Activated naive CD8-positive, alpha-beta T cell treated with anti-CD3 and anti-CD28 coated beads for 36 hours (primary cell): ENCODE results near the gene PTGS2. TPM values are rescaled to one million over a fixed set of nuclear protein-coding genes. Genes with fewer than 3 reads are reported as not detected.
"Not testable (repeated sequence)": the region's sequence is repeated elsewhere in the genome, so short reads cannot be mapped to it uniquely, and the experiment has no call there.

Source experiments
- DNase-seq: peaks from one replicate; pipeline ENCODE4 v3.0.0; 2021
- H3K27ac Mint-ChIP-seq: one replicate; pipeline ENCODE4 v1.8.0; 2022; ENCODE audit warnings: mild to moderate bottlenecking, moderate library complexity, mixed read lengths
- H3K27me3 Mint-ChIP-seq: one replicate; pipeline ENCODE4 v1.8.0; 2022; ENCODE audit warnings: mild to moderate bottlenecking, mixed read lengths
- H3K36me3 Mint-ChIP-seq: one replicate; pipeline ENCODE4 v1.8.0; 2021; ENCODE audit warnings: mild to moderate bottlenecking, mixed read lengths
- H3K4me1 Mint-ChIP-seq: one replicate; pipeline ENCODE4 v1.8.0; 2021; ENCODE audit warnings: mixed read lengths
- H3K4me3 Mint-ChIP-seq: one replicate; pipeline ENCODE4 v1.8.0; 2022; ENCODE audit warnings: mild to moderate bottlenecking, moderate library complexity, mixed read lengths
- H3K9me3 Mint-ChIP-seq: one replicate; pipeline ENCODE4 v1.8.0; 2022; ENCODE audit warnings: mixed read lengths
- total RNA-seq, 2 experiments: library from RNA; stranded (reverse); gene quantifications; one replicate each; pipeline ENCODE4 v1.2.3, GENCODE V29; 2021

Gene PTGS2
- total RNA-seq, 2 experiments from 2014 or later: 0.18 to 0.21 TPM

DNA sequence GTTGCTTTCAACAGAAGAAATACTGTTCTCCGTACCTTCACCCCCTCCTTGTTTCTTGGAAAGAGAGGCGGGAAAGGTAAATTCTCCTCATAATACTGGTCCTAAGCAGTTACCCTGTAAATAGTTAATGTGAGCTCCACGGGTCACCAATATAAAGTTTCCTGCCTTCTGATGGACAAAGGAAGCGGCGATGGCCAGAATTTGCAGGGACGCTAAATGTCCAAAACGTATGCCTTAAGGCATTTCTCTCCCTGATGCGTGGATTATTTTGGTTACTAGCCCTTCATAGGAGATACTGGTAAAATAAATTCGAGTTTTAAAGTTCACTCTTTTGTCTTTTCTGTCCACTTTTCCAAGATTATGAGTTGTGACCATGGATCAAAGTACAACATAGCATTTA, 898 bp upstream of the PTGS2 start:
- Mint-ChIP-seq H3K27ac (no peak overlapping the region), H3K9me3 (no peaks in the 10 kb centered on the region), H3K27me3 (peaks cover 69% of the 10 kb centered on the region), H3K4me3 (peak overlapping the region; percentile 81), H3K36me3 (no peaks in the 10 kb centered on the region), H3K4me1 (peaks cover 17% of the 10 kb centered on the region)
- DNase-seq: no peak

DNA sequence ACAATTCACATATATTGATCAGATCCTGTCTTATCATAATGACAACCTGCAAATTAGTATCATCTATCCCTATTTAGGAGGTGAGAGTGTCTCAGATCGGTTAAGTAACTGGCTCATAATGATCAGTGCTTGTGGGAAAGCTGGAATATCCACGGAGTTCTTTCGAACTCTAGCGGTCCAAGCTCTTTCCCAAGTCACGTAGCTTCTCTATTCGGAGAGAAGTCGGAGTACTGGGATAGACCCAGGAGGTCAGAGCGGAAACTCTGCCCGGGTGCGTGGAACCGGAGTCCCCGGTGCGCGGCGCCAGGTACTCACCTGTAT, 339 bp downstream of the PTGS2 start:
- DNase-seq: no peak
- H3K9me3 Mint-ChIP-seq: no peaks in the 10 kb centered on the region
- H3K27ac Mint-ChIP-seq: no peak overlapping the region
- H3K4me3 Mint-ChIP-seq: peak overlapping the region; percentile 81
- peaks cover 65% of the 10 kb centered on the region for H3K27me3 Mint-ChIP-seq
- peaks cover 17% of the 10 kb centered on the region for H3K4me1 Mint-ChIP-seq
- no peaks in the 10 kb centered on the region for H3K36me3 Mint-ChIP-seq

DNA sequence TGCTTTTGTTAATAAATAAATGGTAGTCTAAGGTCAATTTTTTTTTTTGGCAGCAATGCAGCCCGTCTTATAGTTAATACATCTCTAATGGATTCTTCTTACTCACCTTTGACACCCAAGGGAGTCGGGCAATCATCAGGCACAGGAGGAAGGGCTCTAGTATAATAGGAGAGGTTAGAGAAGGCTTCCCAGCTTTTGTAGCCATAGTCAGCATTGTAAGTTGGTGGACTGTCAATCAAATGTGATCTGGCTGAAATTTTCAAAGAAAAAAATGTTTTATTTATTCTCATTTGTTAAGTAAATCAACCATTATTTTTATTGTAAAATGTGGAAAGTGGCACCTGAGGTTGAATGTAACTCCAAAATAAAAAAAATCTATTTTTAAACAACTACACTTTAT, 2.1 kb downstream of the PTGS2 start:
- H3K4me1 Mint-ChIP-seq: peaks cover 13% of the 10 kb centered on the region
- H3K9me3 Mint-ChIP-seq: no peaks in the 10 kb centered on the region
- H3K36me3 Mint-ChIP-seq: no peaks in the 10 kb centered on the region
- DNase-seq: no peak
- no peak overlapping the region for H3K27ac Mint-ChIP-seq
- H3K27me3 Mint-ChIP-seq: peaks cover 53% of the 10 kb centered on the region
- H3K4me3 Mint-ChIP-seq: no peak overlapping the region

DNA sequence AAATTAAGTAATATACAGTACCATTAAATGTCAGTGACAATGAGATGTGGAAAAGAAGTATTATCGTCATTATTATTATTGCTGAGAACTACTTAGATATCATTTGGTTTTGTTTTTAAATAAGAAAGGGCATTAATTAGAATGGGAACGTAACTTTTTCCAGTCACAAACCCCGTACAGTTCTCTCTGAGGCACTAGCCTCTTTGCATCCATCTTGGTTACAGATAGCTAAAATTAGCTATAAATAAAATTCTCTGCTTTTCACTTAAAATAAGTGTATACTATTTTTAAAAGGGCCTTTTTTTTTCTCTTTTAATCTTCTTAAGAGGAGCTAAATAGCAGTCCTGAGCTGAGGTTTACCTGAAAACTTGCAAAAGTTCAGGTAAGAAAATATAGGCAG, 7.6 kb downstream of the PTGS2 start:
- H3K36me3 Mint-ChIP-seq: no peaks in the 10 kb centered on the region
- H3K27ac Mint-ChIP-seq: no peak overlapping the region
- H3K27me3 Mint-ChIP-seq: peaks cover 13% of the 10 kb centered on the region
- no peak overlapping the region for H3K4me3 Mint-ChIP-seq
- no peaks in the 10 kb centered on the region for H3K4me1 Mint-ChIP-seq
- H3K9me3 Mint-ChIP-seq: no peaks in the 10 kb centered on the region
- DNase-seq: no peak

DNA sequence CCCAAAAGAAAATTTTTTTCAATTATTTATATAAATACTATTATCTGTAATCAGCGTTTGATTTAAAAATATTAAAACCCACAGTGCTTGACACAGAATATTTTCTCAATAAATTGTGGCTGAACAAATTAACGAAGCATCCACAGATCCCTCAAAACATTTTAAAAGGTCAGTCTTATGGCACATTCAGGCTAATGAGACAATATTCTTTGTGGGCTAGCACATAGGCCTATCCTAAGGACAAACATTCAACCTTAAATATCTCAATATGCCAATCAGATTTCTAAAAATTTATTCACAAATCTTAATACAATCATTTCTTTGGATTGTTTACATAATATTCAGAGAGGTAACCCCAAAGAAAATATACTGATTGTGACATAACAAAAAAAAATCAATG, 8.1 kb downstream of the PTGS2 start:
- no peak overlapping the region for H3K27ac Mint-ChIP-seq
- H3K4me3 Mint-ChIP-seq: no peak overlapping the region
- H3K9me3 Mint-ChIP-seq: no peaks in the 10 kb centered on the region
- DNase-seq: no peak
- no peaks in the 10 kb centered on the region for H3K36me3 Mint-ChIP-seq
- no peaks in the 10 kb centered on the region for H3K4me1 Mint-ChIP-seq
- H3K27me3 Mint-ChIP-seq: peaks cover 10% of the 10 kb centered on the region

DNA sequence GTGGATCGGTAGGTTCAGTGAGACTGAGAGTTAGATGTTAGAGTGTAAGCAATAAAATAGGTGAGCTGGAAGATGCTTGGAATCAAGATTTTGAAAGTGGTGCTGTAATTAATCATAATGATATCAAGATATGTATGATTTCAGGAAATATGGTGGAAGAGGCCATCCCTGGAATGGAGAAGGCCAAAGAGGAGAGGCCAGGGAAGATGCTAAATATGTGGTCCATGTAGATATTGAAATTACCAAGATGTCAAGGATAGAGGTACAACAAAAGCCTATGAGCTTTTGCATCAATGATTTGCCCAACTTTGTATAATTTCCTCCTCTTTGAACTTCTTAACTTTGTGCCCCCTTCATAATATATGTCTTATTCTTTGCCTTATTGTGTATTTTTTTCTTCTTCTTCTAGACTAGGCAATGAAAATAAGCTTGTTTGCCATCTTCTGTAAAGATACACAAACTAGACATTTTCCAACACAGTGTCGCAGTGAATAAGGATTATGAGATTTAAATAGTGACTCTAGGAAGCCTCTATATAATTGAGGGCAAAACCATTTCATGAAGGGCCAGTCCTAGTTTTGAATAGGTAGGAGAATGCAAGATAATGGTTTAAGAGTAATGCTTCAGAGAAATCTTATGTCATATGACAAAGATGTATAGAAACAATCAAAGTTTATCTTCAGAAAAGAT, 8.9 kb downstream of the PTGS2 start:
- Mint-ChIP-seq H3K27ac (no peak overlapping the region), H3K36me3 (no peaks in the 10 kb centered on the region), H3K9me3 (no peaks in the 10 kb centered on the region), H3K4me1 (no peaks in the 10 kb centered on the region), H3K27me3 (peaks cover 15% of the 10 kb centered on the region), H3K4me3 (no peak overlapping the region)
- no peak for DNase-seq

DNA sequence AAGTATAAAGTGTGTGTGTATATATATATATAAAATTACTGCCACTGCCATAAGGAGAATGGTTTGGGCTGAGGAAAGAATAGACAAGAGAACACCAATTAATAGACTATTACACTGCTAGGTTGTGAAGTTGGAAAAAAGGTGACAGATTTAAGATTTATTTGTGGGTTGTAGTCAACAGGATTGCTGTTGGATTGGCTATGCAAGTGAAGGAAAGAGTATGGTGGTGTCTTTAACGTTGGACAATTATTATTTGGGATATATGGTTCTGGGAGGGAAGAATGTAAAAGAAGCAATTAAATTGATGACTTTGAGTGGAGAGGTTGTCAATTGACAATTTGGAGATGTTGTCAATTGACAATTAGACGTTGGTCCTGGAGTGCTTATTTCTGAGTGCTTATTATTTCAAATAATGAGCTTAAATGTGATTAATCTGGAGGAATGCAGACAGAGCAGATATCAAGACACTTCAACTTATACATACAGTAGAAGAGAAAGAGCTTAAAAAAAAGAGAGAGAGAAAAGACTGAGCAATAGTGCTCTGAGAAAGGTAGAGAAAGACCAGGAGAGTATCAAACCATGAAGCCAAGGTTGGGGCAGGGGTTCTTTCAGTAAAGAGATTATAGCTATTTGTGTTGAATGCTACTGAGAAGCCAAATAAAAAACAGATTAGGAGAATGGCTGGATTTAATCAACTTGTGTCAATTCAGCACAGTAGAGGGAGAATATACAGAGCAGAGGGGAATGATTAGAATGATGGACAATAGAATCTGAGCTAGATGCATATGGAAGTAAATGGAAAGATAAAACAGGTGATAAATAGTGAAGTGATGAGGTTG, 9.7 kb downstream of the PTGS2 start:
- H3K4me3 Mint-ChIP-seq: no peak overlapping the region

DNA sequence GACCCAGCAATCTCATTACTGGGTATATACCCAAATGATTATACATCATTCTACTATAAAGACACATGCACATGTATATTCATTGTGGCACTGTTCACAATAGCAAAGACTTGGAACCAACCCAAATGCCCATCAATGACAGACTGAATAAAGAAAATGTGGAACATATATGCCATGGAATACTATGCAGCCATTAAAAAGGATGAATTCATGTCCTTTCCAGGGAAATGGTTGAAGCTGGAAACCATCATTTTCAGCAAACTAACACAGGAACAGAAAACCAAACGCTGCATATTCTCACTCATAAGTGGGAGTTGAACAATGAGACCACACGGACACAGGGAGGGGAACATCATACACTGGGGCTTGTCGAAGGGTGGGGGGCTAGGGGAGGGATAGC, 10.4 kb downstream of the PTGS2 start:
- not testable (repeated sequence) for H3K36me3 Mint-ChIP-seq, H3K4me1 Mint-ChIP-seq, DNase-seq, H3K9me3 Mint-ChIP-seq, H3K27ac Mint-ChIP-seq, H3K4me3 Mint-ChIP-seq
- H3K27me3 Mint-ChIP-seq: peaks cover 15% of the 10 kb centered on the region

More for the DNA sequence above, 9.7 kb downstream of the PTGS2 start:
- H3K27ac Mint-ChIP-seq: no peak overlapping the region
- H3K9me3 Mint-ChIP-seq: no peaks in the 10 kb centered on the region
- no peak for DNase-seq
- H3K27me3 Mint-ChIP-seq: peaks cover 15% of the 10 kb centered on the region
- H3K4me1 Mint-ChIP-seq: no peaks in the 10 kb centered on the region
- no peaks in the 10 kb centered on the region for H3K36me3 Mint-ChIP-seq

DNA sequence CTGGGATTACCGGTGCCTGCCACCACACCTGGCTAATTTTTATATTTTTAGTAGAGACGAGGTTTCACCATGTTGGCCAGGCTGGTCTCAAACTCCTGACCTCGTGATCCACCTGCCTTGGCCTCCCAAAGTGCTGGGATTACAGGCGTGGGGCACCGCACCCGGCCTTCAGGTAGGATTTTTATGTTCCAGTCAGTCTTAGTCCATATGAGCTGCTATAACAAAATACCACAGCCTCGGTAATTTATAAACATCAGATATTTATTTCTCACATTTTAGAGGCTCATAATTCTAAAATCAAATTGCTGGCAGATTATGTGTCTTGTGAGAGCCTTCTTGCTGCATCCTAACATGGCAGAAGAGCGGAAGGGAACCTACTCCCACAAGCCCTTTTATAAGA, 16.0 kb downstream of the PTGS2 start:
- H3K36me3 Mint-ChIP-seq, H3K27ac Mint-ChIP-seq, H3K4me1 Mint-ChIP-seq, H3K4me3 Mint-ChIP-seq, H3K9me3 Mint-ChIP-seq, DNase-seq: not testable (repeated sequence)
- peaks cover 12% of the 10 kb centered on the region for H3K27me3 Mint-ChIP-seq

DNA sequence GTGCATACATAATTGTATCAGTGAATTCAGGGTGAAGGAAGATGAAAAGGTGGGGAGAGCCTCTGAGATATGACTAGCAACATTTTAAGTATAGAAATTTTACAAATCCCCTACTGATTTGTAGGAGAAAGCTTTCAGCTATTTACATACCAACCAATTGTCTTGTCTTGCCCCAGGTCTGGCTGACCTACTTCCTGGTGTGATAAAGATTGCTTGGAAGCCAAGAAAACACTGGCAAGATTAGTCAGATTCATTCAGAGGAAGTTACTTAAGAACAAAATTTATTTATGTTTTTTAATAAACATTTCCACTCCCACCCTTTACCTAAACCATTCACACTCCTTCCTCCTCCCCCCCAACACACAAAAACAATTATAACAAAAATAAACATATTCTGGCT, 17.5 kb downstream of the PTGS2 start:
- Mint-ChIP-seq H3K4me1 (no peaks in the 10 kb centered on the region), H3K36me3 (no peaks in the 10 kb centered on the region), H3K9me3 (peaks cover 3% of the 10 kb centered on the region), H3K27me3 (peaks cover 10% of the 10 kb centered on the region), H3K4me3 (no peak overlapping the region), H3K27ac (no peak overlapping the region)
- no peak for DNase-seq

DNA sequence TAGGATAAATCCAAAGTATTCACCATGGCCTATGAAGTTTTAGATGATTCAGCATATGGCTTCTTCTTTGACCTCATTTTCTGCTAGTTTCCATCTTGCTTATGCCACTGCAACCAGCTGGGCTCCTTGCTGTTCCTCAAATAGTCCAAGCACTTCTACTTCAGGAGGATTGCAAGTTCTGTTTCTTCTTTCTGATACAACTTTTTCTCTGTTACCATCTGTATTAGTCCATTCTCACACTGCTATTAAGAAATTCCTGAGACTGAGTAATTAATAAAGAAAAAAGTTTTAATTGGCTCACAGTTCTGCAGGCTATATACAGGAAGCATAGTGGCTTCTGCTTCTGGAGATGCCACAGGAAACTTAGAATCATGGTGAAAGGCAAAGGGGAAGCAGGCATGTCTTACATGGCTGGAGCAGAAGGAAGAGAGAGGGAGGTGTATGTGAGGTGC, 20.3 kb downstream of the PTGS2 start:
- no peak for DNase-seq
- H3K27ac Mint-ChIP-seq: no peak overlapping the region
- no peak overlapping the region for H3K4me3 Mint-ChIP-seq
- H3K4me1 Mint-ChIP-seq: no peaks in the 10 kb centered on the region
- H3K9me3 Mint-ChIP-seq: peaks cover 3% of the 10 kb centered on the region
- H3K27me3 Mint-ChIP-seq: peaks cover 4% of the 10 kb centered on the region
- H3K36me3 Mint-ChIP-seq: no peaks in the 10 kb centered on the region

DNA sequence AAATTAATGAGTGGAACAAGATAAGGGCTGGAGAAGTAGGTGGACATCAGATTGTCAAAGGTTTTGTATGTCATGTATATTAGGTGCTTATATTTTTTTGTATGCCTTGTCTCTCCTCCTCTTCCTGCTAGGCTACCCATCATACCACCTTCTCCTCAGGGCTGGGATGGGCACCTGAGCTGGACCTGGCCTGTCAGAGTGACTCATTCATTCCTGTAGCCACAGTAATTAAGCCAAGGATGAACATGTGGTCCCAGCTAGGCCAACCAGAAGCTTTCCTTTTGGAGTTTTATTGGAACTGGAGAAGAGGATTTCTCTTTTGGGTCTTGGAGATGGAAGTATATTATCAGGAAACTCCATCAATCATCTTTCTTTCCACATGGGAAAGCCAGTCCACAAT, 21.2 kb downstream of the PTGS2 start:
- no peak overlapping the region for H3K27ac Mint-ChIP-seq
- H3K4me3 Mint-ChIP-seq: no peak overlapping the region
- no peaks in the 10 kb centered on the region for H3K36me3 Mint-ChIP-seq
- no peak for DNase-seq
- no peaks in the 10 kb centered on the region for H3K4me1 Mint-ChIP-seq
- peaks cover 3% of the 10 kb centered on the region for H3K9me3 Mint-ChIP-seq
- H3K27me3 Mint-ChIP-seq: peaks cover 12% of the 10 kb centered on the region

DNA sequence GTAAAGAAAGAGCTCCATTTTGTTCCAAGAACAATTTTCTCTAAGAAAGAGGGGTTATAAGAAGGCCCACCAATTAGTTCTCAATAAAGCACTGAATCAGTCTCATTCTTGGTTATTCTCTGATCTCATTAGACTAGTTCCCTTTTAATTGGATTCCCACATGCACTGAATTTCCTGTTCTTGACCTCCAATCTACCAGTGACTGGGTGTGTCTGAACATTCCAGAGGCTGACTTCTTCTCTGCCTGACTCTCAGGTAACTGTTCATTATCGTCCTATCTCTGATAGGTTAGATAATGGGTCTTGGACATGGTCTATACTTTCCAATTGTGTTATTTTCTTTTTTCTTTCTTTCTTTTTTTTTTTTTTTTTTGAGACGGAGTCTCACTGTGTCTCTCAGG, 22.7 kb downstream of the PTGS2 start:
- no peak for DNase-seq
- Mint-ChIP-seq H3K9me3 (no peaks in the 10 kb centered on the region), H3K4me3 (no peak overlapping the region), H3K27ac (no peak overlapping the region), H3K36me3 (no peaks in the 10 kb centered on the region), H3K4me1 (no peaks in the 10 kb centered on the region), H3K27me3 (peaks cover 12% of the 10 kb centered on the region)

DNA sequence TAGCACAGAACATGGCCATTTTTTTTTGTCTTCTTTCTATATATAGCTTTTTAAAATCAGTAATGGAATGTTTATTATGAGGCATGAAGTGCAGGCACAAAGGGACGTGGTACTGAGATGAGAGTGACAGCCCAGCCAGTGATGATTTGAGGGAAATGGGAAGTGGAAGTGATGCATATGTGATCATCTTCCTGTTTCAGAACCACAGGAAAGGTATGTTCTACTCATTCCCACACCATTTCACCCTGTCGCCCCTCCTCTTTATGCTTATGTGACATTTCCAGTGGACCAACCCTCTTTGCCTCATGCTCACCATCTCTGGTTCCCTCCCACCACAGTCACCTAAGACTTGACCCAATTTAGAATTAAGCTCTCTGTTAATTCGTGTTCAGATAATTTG, 24.3 kb downstream of the PTGS2 start:
- H3K9me3 Mint-ChIP-seq: no peaks in the 10 kb centered on the region
- H3K36me3 Mint-ChIP-seq: no peaks in the 10 kb centered on the region
- DNase-seq: no peak

DNA sequence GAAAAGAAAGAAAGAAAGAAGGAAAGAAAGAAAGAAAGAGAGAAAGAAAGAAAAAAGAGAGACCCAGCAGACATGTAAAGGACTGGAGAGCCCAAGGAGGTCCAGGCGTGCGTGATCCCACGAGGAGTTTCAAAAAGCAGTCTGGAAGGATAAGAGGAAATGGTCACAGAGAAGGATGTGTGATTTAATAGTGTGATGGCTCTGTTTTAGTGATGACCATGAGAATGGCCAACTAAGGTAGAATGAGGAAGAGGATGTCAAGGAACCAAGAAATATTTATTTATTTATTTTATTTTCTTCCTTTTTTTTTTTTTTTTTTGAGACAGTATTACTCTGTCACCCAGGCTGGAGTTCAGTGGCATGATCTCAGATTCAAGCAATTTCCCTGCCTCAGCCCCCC, 25.5 kb downstream of the PTGS2 start:
- Mint-ChIP-seq H3K27ac (no peak overlapping the region), H3K4me3 (no peak overlapping the region), H3K36me3 (no peaks in the 10 kb centered on the region), H3K4me1 (no peaks in the 10 kb centered on the region), H3K9me3 (no peaks in the 10 kb centered on the region), H3K27me3 (peaks cover 12% of the 10 kb centered on the region)
- no peak for DNase-seq

More for the DNA sequence above, 24.3 kb downstream of the PTGS2 start:
- no peak overlapping the region for H3K27ac Mint-ChIP-seq
- no peaks in the 10 kb centered on the region for H3K4me1 Mint-ChIP-seq
- H3K4me3 Mint-ChIP-seq: no peak overlapping the region
- H3K27me3 Mint-ChIP-seq: peaks cover 12% of the 10 kb centered on the region

DNA sequence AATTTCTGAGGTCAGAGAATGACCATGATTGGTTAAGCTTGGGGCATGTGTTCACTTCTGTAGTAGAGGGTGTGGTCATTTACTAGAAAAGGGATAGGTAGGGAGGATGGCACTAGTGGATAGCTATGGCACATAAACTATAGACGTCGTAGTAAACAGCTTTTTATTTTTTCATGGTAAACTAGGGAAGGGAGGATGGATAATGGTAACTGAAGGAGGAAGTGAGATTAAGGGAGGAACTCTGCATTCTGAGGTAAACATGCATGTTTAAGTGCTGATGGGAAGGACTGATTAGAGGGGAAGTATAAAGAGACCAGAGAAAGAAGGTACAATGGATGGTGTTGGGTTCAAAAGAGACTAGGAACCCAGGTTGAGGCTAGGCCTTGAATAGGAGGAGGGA, 26.9 kb downstream of the PTGS2 start:
- H3K27ac Mint-ChIP-seq: no peak overlapping the region
- H3K4me3 Mint-ChIP-seq: no peak overlapping the region
- no peak for DNase-seq
- peaks cover 12% of the 10 kb centered on the region for H3K27me3 Mint-ChIP-seq
- H3K36me3 Mint-ChIP-seq: no peaks in the 10 kb centered on the region
- H3K9me3 Mint-ChIP-seq: no peaks in the 10 kb centered on the region
- no peaks in the 10 kb centered on the region for H3K4me1 Mint-ChIP-seq
